Amniotic epithelial cell (primary cell): ENCODE measurements around the gene SPPL2B.
"Not testable (repeated sequence)": the region's sequence is repeated elsewhere in the genome, so short reads cannot be mapped to it uniquely, and the experiment has no call there.

ENCODE experiments used
- DNase-seq: peaks from one replicate; pipeline ENCODE4 v3.0.0-alpha.2; 2010; ENCODE audit warnings: low read depth

Gene SPPL2B, protein sequence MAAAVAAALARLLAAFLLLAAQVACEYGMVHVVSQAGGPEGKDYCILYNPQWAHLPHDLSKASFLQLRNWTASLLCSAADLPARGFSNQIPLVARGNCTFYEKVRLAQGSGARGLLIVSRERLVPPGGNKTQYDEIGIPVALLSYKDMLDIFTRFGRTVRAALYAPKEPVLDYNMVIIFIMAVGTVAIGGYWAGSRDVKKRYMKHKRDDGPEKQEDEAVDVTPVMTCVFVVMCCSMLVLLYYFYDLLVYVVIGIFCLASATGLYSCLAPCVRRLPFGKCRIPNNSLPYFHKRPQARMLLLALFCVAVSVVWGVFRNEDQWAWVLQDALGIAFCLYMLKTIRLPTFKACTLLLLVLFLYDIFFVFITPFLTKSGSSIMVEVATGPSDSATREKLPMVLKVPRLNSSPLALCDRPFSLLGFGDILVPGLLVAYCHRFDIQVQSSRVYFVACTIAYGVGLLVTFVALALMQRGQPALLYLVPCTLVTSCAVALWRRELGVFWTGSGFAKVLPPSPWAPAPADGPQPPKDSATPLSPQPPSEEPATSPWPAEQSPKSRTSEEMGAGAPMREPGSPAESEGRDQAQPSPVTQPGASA

DNA sequence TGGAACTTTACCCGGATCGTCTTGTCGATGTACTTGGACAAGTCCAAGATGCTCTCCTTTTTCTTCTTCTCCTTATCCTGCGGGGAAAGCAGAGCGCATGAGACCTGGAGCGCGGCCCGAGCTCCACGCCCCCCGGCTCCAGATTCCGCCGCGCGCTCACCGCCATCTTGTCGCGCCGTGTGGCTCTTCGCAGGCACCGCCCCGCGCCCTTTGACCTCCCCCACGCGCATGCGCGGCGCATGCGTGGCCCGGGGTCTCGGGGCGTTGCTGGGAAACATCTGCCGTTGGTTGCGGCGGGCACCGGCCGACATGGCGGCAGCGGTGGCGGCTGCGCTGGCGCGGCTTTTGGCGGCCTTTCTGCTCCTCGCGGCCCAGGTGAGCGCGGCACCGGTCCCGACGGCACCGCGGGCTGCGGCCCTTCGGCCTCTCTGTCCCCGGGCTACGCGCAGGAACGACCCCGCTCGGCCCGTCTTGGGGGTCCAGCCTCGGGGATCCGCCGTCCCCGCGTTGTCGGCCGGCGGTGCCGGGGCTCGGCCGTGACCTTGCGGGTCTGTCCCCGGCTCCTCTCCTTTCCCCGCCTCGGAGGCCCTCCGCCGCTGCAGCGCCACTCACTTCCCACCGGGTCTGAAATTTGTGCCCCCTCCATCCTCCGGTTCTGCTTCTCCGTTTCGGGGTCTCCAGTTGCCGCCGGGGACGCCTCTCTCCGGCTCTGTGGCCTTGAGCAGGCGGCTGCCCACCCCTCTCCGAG lies at the start of gene SPPL2B, which contains the start of gene LSM7:
TSS of gene SPPL2B (plus strand) at position 284 of the 748 bp plus-strand sequence. CDS start at position 310, 26 bp downstream.
TSS of gene LSM7 (minus strand) at position 186 of the 748 bp plus-strand sequence. CDS start at position 166, 20 bp downstream.
- DNase-seq: peak; percentile 71

DNA sequence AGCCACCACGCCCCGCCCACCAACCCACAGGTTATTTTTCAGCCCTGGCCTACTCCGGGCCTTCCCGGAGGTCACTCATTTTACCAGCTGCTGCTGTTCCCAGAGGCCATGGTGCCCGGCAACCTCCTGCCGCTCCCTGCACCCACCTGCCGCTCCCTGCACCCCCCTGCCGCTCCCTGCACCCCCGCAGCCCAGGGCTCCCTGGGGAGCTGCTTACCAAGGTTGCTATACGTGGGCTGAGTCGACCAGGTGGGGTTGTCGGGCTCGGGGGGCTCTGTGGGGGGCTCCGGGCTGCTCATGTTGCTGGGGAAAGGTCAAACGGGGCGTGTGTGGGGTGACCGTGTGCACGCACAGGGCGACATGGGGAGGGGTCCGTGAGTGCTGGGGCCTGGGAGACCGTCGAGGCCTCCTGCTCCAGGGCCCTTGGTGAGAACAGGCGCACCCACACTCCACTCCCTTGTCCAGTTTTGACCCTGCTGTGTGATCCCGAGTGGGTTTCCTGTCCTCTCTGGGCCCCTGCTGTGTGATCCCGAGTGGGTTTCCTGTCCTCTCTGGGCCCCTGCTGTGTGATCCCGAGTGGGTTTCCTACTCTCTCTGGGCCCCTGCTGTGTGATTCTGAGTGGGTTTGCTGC lies 47.7 kb upstream of the SPPL2B start:
- no peak for DNase-seq

DNA sequence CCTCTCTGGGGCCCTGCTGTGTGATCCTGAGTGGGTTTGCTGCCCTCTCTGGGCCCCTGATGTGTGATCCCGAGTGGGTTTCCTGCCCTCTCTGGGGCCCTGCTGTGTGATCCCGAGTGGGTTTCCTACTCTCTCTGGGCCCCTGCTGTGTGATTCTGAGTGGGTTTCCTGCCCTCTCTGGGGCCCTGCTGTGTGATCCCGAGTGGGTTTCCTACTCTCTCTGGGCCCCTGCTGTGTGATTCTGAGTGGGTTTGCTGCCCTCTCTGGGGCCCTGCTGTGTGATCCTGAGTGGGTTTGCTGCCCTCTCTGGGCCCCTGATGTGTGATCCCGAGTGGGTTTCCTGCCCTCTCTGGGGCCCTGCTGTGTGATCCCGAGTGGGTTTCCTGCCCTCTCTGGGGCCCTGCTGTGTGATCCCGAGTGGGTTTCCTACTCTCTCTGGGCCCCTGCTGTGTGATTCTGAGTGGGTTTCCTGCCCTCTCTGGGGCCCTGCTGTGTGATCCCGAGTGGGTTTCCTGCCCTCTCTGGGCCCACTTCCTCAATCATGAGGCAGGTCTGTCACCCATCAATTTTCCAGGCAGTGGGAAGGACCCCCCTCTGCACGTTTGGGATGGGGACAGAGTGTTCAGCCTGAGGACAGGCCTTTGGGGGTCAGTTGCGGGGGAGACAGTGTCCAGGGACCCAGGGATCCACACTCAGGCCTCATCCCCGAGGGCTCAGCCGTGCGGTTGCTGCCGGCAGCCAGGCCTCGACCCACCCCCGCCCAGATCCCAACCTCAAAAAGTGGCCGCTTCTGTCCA lies 47.0 kb upstream of the SPPL2B start:
- not testable (repeated sequence) for DNase-seq

DNA sequence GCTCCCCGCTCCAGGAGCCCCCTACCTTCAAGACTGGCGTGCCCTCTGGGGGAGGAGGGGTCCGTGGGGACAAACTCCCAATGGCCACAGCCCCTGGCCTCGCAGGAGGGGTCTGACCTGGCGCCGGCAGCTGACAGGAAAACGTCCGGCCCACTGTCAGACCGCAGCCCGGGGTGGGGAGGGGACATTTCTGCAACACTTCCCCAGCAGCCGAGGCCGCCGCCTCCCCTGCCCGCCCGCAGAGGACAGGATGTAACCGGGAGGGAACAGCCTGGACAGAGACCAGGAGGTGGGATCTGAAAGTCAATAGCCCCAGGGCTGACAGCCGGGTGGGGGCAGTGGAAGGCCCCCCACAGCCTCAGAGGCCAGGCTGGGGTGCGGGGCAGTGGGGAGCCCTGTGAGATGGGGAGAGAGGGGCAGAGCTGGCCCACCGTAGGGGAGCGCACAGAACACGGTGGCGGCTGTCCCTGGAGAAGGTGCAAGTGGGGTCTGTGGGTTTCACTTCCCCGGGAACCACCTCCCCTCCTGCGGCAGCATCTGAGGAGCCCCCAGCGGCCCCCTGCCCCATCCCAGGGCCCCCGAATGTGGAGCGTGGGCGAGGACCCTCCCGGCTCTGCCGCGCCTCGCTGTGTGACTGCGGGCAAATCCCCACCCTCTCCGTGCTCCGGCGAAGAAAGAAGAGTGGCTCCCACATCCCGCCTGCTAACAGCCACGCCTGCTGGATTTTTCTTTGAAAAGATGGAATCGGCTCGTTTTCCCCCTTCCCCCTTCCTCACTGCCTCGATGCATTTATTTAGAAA lies 46.2 kb upstream of the SPPL2B start, which contains the start of gene PEAK3:
TSS of gene PEAK3 (minus strand) at position 114 of the 800 bp plus-strand sequence. CDS start 1,244 bp downstream, outside the sequence.
- DNase-seq: peak; percentile 47

DNA sequence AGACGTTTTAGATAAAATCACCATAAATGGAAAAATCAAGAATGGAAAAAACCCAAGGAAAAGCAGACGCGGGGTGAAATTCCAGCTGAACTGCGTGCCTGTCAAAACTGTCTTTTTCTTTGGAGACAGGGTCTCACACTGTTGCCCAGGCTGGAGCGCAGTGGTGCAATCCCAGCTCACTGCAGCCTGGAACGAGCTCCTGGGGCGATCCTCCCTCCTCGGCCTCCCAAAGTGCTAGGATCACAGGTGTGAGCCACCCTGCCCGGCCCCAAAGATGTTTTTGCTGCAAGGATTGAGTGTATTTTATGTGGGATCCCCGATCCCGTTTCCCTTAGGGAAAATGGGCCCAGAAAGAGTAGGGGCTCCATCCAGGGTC lies 45.6 kb upstream of the SPPL2B start:
- no peak for DNase-seq

DNA sequence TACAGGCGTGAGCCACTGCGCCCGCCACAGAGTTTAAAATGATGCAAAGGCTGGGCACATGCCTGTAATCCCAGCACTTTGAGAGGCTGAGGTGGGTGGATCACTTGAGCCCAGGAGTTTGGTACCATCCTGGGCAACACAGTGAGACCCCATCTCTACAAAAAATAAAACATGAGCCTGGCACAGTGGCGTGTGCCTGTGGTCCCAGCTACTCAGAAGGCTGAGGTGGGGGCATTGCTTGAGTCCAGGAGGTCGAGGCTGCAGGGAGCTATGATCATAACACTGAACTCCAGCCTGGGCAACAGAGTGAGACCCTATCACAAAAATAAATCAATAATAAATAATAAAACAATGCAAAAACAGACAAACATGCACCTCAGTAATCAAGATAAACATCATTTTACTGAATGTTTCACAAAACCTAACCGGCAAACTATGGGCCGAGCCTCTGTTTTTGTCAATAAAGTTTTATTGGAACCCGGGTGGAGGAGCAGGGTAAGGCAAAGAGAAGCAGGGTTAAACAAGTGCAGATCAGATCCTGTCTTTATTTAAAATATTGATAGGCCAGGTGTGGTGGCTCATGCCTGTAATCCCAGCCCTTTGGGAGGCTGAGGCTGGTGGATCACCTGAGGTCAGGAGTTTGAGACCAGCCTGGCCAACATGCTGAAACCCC lies 44.5 kb upstream of the SPPL2B start:
- no peak for DNase-seq

DNA sequence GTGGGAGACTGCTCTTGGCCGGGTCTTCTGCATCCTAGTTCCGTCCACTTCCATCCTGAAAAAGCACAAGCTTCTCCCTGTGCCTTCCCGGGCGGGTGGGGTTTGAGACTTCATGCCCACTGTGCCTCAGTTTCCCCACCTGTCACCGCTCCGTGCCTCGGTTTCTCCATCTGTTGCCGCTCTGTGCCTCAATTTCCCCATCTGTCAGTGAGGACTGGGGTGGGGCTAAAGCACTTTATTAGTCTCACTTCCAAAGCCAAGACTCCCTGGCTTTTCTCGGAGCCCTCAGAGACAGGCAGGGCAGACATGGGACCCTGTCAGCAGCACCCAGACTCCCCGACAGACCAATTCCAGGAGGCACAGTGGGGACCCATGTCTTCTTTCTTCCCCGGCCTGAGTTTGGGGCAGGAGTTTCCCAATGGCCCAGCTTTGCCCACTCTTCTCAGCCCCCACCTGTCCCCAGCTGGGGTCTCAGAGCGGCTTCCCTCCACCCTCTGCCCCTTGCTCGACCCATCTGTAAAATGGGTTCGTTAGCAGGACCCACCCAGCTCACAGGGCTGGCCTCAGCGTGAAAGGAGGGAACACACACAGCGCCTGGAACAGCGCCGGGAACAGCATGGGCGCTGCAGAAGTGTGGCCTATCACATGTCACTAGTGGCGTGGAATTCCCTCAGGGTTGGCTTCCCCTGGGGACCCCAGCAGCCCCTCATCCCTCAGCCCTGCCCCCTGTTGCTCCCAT lies 41.9 kb upstream of the SPPL2B start:
- DNase-seq: no peak

DNA sequence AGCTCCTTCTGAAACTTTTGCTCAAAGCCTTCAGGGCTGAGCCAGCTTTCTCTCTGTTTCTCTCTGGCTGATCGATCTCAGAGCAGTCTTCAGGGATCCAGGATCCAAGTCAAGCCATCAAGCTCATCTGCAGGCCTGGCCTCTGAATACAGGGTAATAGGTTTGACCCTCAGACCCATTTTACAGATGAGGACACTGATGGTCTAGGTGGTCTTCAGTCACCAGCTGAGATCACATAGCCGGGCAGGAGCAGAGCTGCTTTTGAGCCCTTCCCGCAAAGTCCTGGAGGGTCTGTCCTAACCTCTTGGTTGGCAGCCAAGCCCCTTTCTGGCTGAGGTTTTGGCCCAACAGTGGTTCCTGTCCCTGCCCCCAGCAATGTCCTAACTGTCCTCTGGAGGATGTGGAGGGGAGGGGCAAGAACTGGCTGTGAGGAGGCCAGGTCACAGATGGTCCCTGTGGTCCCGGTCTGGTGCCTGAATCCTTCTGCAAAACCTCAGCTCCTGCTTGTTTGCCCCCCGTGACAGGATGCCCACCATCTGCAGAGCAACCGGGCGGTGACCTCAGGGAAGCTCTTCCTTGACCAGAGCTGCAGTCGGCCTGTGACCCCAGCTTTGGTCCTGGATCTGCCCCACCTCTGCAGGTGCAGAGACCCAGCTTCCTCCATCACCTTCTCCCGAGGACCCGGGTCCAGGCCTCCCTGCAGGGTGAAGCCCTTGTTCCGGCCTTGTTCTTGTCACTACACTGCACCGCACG lies 40.7 kb upstream of the SPPL2B start:
- no peak for DNase-seq

DNA sequence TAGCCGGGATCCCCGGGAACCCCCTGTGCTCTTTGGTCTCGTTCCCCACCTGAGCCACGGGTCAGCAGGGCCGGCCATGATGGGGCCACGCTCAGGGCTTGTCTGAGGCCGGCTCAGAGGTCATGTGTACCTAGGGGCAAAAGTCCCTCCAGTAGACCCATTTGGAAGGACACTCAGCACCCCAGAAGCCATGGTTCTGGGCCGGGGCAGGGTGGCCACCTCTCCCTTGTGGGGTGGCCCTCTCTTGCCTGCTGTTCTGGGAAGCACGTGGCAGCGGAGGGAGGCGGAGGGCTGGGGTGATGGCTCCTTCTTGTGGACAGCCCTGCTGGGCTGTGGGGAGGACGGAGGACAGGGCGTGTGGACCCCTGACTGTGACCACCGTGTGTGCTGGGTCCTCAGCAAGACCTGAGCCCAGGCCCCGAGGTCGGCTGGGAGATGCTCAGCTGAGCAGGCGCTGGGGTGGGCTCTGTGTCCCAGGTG lies 40.1 kb upstream of the SPPL2B start:
- no peak for DNase-seq

DNA sequence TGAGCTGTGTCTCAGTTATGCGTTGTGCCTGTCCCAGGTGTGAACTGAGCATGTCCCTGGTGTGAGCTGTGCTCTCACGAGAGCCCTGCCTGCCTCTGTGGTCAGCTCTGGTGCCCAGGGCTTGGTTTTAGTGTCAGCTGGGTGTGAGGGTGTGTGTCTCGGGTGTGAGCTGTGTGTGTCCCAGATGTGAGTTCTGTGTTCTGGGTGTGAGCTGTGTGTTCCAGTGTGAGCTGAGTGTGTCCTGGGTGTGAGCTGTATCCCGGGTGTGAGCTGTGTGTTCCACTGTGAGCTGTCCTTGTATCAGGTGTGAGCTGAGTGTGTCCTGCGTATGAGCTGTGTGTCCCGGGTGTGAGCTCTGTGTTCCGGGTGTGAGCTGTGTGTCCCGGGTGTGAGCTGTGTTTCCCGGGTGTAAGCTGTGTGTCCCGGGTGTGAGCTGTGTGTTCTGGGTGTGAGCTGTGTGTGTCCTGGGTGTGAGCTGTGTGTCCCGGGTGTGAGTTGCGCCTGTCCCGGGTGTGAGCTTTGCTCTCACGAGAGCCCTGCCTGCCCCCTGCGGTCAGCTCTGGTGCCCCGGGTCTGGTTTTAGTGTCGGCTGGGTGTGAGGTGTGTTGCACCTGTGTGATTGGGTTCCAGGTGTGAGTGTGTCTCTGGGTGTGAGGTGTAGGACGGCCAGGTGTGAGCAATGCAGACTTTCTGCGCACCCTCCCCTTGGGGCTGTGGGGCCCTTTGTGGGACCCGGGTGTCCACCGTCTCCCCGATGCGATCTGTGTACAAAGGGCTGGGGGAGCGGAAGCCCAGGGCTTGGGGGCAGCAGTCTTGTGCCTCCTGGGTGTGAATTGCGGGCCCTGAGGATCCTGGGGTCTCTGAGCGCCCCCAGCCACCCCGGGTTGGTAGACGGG lies 39.4 kb upstream of the SPPL2B start:
- DNase-seq: no peak

DNA sequence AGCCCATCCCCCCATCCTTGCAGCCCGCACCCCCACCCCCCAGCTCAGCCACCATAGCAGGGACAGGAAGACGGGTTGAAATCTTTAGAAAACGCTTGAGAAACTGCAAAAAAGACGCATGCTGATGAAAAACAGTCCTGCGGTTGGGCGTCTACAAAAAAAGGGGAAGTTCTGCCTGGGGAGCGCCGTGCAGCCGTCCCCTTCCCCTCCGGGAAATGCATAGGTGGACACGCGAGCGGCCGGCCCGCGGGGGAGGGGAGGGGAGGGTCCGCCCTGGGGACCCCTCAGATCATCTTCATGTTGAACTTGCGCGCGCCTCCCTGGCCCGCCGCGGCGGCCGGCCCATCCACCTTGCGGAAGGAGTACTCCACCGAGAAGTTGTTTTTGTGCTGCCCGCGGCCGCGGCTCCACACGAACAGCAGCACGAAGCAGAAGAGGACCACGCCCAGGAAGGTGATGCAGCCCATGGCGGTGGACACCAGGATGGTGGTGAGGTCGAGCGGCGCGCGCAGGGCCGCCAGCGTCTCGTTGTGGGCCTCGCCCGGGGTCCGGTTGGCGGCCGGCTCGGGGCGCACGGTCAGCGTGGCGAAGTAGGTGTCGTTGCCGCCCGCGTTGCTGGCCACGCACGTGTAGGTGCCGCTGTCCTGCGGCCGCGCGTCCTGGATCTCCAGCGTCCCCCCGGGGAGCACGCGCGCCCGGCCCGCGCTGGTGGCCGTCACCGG lies 38.6 kb upstream of the SPPL2B start:
- DNase-seq: no peak

DNA sequence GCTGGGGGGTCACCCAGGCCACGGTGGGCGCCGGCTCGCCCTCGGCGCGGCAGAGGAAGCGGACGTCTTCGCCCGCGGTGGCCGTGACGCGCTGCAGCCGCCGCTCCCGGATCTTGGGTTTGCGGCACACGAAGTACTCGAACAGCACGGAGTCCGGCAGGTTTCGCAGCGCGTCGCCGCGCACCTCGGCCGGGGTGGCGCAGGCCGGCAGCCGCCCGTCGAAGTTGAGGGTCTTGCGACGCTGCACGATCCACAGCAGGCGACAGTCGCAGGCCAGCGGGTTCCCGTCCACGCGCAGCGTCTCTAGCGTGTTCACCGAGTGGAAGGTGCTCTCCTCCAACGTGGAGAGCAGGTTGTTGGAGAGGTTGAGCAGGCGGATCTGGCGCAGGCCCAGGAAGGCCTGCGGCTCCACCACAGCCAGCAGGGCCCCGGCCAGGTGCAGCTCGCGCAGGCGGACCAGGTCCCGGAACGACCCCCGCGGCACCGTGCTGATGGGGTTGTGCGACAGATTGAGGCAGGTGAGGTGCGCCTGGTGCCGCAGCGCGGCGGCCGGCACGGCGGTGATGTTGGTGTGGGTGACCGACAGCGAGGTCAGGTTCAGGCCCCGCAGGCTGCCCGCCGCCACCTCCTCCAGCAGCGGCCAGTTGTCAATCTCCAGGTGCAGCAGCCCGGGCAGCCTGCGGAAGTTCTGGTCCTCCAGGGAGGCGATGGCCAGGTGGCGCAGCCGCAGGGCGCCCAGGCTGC lies 37.9 kb upstream of the SPPL2B start:
- no peak for DNase-seq

DNA sequence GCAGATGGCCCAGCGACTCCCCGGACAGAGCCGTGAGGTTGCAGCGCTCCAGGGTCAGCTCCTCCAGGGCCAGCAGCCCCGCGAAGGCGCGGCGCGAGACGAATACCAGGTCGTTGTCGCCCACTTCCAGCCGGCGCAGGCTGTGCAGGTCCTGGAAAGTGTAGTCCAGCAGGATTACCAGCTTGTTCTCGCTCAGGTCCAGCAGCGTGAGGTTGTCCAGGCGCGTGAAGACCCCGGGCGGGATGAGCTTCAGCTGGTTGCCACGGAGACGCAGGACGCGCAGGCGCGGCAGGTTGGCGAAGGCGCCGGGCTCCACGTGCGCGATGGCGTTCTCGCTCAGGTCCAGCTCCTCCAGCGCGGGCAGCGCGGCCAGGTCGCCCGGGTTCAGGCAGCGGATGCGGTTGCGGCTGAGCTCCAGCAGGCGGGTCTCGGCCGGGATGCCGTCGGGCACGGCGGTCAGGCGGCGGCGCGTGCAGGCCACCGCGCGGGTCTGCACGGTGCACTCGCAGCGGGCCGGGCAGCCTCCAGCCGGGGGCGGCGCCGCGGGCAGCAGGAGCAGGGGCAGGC lies 37.2 kb upstream of the SPPL2B start:
- no peak for DNase-seq

DNA sequence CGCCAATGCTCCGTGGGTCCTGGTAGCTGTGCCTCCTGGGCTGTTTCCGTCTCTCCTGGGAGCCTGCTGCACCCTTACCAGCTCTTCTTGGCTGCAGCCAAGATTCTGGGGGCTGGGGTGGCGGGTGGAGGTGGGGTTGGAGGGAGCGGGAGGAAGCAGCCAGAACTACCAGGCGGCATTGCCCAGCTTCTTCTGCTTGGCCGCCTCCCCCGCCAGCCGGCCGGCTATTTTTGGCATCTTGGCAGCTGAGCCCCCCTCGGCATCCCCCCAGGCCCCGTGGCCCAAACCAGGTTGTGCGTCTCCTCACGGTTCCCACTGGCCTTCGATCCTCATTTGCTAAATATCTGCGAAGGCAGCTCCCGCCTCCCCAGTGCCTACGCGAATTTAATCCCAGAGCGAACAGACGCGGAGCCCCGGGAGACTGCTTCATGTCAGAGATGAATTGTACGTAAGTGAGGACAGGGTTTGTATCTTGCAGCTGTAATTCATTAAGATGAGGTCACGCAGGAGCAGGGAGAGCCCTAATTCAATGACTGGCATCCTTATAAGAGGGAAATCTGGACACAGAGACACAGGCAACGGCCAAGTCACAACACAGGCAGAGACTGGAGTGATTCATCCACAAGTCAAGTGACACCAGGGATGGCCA lies 33.7 kb upstream of the SPPL2B start:
- peak; percentile 70 for DNase-seq

DNA sequence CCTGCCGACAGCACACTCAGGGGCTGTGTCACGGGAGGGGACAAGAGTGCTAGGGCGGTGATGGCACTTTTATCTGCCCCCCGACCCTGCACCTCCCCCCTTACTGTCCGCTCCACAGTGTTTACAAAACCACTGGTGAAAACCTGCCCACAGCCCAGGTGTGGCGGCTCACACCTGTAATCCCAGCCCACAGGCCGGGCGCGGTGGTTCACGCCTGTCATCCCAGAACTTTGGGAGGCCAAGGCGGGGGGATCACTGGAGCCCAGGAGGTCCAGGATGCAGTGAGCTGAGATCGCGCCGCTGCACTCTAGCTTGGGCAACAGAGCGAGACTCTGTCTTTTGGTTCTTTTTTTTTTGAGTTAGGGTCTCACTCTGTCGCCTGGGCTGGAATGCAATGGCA lies 32.3 kb upstream of the SPPL2B start:
- DNase-seq: no peak
